HL-60/S4 treated with phorbol 12-myristate 13-acetate at 8.2 ng/mL for 4 days and 3 days (cell line): ENCODE data around the gene PABPC1L2B.
"Not testable (repeated sequence)": the region's sequence is repeated elsewhere in the genome, so short reads cannot be mapped to it uniquely, and the experiment has no call there.

Experiments used
- in situ Hi-C: fragments of 300-500 bp; cut with MboI; formaldehyde crosslinking; loops from 2 replicates; pipeline ENCODE4 v1.15.0; 2022; ENCODE audit warnings: low sequenced_read_pairs

The PABPC1L2B gene

GRCh38 chrX:73002733-73003132 is at the start of gene PABPC1L2B:
TSS of gene PABPC1L2B (plus strand) at chrX:73002939. CDS start at chrX:73003643, 704 bp downstream.
- in situ Hi-C loops = not testable (repeated sequence)

GRCh38 chrX:72959971-72960370 is 42.8 kb upstream of the PABPC1L2B start:
- in situ Hi-C loops = not testable (repeated sequence)

- in situ Hi-C loops = not testable (repeated sequence)
Measured at GRCh38 chrX:72971859-72972258, 30.9 kb upstream of the PABPC1L2B start.

GRCh38 chrX:72974885-72975284 is 27.9 kb upstream of the PABPC1L2B start:
- in situ Hi-C loops = not testable (repeated sequence)

GRCh38 chrX:72980894-72981469 is 21.8 kb upstream of the PABPC1L2B start:
- in situ Hi-C loops = not testable (repeated sequence)

- in situ Hi-C loops = not testable (repeated sequence)
Measured at GRCh38 chrX:73004032-73004431, 1.3 kb downstream of the PABPC1L2B start.

DNA sequence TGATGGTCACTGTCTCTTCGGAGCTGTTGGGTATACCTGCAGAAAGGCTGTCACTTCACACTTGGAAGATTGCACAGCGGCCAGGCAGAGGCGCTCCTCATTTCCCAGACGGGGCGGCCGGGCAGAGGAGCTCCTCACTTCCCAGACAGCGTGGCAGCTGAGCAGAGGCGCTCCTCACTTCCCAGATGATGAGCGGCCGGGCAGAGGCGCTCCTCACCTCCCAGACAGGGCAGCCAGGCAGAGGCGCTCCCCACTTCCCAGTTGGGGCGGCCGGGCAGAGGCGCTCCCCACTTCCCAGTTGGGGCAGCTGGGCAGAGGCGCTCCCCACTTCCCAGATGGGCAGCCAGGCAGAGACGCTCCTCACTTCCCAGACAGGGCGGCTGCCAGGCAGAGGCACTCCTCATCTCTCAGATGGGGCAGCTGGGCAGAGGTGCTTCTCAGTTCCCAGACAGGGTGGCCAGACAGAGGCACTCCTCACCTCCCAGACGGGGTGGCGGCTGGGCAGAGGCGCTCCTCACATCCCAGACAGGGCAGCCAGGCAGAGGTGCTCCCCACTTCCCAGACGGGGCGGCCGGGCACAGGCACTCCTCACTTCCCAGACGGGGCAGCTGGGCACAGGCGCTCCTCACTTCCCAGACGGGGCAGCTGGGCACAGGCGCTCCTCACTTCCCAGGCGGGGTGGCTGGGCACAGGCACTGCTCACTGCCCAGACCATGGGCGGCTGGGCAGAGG is 18.8 kb downstream of the PABPC1L2B start:
- in situ Hi-C loops = no loop called here

GRCh38 chrX:73022093-73022445 is 19.3 kb downstream of the PABPC1L2B start:
- in situ Hi-C loops = not testable (repeated sequence)

GRCh38 chrX:73028876-73029275 is 26.1 kb downstream of the PABPC1L2B start:
- in situ Hi-C loops = no loop called here
